GM12801 (cell line): ENCODE measurements around the gene CYFIP2.

Source experiments
- TF ChIP-seq, protein P1 (sequence below): IDR thresholded peaks from one replicate; pipeline ENCODE4 v1.5.1; 2011; ENCODE audit warnings: control low read depth; ENCODE audit not compliant: insufficient read length; ENCODE audit errors: extremely low read depth

Gene CYFIP2

DNA sequence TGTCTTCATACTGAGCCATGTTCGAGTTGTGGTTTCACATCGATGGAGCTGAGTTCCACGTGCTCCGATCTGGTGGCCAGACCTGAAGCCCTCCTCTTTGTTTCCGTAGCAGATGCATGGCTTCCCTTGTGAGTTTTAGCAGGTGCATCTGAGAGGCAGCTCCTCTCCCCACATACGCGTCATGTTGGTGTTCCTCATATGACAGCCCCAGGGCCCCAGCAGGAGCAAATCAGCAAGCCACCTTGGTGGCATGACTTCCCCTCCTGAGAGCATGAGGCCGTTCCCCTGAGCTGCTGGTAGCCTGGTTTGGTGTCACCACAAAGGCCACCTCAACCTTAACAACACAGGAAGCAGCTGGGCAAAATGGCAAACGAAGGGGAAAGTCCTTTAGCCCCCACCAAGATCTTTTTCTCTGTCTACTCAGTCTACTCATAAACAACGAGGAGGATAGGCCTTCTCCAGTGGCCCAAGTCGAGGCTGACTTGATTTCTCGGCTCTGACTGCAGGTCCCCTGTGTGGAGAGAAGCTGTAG is 5.9 kb downstream of the CYFIP2 start:
- TF ChIP-seq, protein P1, sequence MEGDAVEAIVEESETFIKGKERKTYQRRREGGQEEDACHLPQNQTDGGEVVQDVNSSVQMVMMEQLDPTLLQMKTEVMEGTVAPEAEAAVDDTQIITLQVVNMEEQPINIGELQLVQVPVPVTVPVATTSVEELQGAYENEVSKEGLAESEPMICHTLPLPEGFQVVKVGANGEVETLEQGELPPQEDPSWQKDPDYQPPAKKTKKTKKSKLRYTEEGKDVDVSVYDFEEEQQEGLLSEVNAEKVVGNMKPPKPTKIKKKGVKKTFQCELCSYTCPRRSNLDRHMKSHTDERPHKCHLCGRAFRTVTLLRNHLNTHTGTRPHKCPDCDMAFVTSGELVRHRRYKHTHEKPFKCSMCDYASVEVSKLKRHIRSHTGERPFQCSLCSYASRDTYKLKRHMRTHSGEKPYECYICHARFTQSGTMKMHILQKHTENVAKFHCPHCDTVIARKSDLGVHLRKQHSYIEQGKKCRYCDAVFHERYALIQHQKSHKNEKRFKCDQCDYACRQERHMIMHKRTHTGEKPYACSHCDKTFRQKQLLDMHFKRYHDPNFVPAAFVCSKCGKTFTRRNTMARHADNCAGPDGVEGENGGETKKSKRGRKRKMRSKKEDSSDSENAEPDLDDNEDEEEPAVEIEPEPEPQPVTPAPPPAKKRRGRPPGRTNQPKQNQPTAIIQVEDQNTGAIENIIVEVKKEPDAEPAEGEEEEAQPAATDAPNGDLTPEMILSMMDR: no peak

DNA sequence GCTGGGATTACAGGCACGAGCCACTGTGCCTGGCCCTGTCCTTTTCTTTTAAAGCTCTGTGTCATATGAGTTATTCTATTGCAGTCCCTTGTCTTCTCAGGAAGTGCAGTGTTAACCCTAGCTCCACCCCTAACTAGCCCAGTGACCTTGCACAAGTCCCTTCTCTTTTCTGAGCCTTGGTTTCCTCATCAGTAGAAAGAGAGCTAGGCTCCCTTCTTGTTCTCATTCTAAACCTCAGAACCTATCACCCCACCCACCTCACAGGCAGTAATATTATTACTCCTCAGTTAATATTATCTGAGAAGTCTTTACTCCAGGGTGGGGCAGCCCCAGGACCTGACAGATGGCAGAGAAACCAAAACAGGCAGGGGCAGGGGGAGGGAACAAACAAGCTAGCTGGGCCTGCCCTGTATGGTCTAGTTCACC is 7.2 kb downstream of the CYFIP2 start:
- TF ChIP-seq, protein P1: no peak

DNA sequence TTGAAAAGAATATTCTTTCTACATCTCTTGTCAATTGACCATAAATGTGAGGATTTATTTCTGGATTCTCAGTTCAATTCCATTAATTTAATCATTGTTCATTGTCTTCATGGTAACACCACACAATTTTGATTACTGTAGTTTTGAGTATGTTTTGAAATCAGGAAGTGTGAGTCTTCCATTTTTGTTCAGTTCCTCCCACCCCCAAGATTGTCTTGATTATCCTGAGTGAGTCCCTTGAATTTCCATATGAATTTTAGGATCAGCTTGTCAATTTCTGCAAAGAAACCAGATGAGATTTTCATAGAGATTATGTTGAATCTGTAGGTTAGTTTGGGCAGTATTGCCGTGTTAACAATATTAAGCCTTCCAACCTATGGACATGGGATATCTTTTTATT is 9.5 kb downstream of the CYFIP2 start:
- TF ChIP-seq, protein P1: no peak

DNA sequence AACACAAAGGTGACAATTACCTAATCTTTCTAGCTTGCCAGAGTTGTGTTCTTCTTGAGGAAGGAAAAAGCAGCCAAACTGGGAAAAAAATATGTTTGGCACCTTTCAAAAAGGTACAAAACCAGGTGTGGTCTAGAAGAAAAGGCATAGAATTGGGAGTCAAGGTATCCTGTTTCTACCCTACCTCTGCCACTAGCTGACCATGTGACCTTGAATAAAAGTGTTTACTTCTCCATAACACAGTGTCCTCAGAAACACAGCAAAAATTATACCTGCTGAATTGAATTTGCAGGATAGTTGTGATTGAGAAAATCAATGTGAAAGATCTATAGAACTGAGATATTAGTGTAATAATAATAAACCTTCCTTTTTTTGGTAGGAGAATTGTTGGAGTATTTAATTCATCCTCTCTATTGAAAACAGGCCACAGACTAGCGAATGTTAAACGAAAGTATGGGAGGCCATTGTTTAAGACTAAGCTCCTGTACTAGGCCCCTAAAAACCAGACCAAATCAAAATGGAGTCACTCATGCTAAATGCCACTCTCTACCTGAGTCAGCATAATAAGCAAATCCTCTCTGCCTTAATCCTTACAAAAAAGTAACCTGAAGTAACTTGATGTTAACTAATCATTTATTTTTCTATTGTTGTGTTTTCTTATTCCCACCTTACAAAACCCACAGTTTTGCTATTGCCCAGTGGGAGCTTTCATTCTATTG is 12.6 kb downstream of the CYFIP2 start:
- TF ChIP-seq, protein P1: no peak

DNA sequence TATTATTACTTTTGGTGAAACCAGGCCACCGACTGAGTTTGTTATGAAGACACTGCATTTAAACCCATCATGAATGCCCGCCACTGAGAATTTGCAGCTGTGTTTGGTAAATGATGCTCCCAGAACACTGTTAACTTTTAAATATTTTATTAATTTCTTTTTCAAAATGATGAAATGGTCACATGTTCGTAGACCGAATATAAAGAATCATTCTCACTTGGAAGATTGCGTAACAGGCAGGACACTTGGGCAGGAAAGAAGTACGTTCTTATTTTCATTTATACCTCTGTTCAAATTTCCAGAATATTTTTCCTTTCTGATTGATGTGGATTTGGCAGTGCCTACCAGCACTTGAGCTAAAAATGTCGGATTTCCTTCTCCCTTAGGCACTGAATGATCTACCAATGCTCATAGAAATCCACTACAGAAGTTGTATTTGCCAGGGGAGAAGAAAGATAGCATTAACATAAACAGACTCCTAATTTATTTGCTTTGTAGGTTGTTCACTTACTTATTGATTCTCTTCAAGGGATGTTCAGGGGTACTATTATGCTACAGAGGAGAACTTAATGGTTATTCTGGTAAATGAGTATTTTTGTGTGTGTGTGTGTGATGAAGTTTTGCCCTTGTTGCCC is 13.8 kb downstream of the CYFIP2 start:
- TF ChIP-seq, protein P1: no peak

DNA sequence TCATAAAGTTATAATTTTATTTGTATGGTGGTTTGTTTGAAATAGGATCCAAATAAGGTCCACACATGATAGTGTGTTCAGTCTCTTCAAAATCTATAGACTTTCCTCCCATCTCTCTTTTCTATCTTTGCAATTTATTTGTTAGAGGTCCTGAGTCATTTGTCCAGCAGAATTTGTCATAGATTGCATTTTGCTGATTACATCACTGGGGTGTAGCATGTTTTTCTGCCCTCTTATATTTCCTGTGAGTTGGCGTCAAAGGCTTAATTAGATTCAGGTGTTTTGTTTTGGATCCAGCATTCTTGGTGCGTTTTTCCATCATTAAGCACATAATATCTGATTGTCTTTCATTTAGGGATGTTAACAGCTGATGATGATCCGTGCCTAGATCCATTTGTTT is 15.0 kb downstream of the CYFIP2 start:
- TF ChIP-seq, protein P1: no peak

DNA sequence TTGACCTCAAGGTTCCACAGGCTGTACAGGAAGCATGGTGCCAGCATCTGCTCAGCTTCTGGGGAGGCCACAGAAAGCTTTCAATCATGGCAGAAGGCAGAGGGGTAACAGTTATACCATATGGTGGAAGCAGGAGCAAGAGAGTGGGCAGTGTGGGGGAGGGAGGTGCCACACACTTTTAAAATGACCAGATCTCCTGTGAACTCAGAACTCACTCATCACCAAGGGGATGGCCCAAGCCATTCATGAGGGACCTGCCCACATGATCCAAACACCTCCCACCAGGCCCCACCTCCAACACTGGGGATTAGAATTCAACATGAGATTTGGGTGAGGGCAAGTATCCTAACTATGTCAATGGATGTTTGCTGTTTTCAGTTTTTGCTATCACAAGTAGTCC is 16.2 kb downstream of the CYFIP2 start:
- TF ChIP-seq, protein P1: no peak
